Fibroblast of the conjunctiva (primary cell): ENCODE data around the gene KCNK7.

ENCODE experiments used
- DNase-seq: peaks from one replicate; pipeline ENCODE4 v3.0.0-alpha.2; 2010; ENCODE audit warnings: low read depth

The KCNK7 gene

DNA sequence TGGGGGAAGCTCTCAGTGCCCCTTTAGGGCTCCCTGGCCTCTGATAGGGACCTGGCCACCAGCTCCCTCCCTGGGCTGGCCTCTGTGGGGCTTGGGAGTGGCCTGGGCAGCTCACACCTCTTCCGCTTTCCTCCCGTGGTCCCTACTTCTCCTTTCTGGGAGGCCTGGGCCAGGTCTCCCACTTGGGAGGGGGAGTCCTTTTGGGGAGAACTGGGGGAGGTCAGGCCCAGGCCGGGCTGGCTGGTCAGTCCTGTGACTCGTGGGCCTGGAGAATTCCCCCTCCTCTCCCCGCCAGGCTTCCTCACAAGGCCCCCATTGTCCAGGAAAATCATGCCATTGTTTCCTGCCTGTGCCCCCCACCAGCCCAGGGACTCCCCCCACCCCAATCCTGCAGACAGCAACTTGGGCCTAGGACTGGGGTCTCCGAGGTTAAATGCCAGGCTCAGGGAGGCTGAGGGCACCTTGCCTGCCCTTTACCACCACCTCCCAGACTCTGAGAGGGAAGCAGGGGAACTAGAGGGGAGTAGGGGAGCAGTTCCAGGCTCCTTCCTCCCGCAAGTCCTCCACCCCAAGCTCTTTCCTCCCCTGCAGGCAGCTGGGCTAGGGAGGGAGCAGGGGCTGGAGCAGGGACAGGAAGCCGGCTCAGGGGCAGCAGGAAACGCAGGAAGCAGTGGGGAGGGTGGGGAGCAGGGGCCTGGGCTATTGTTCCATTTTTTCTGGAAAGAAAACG is 15.6 kb upstream of the KCNK7 start:
- DNase-seq = no peak

DNA sequence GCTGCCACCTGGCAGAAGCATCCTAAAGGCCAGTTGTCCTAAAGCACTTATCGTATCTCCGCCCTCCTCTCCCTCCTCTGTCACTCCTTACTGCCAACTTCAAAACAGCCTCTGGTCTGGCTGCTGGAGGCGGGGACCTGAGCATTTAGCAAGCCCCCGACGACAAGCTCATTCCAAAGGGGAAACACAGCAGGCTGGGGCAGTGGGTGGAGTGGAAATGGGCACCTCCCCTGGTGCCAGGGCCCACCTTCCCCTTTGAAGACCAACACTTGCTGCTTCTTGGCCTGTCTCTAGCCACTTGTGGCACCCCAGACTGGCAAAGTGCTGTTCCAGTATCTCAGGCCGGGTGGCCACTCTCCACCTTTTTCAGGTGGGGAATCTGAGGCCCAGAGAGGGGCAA is 14.8 kb upstream of the KCNK7 start:
- DNase-seq = no peak

DNA sequence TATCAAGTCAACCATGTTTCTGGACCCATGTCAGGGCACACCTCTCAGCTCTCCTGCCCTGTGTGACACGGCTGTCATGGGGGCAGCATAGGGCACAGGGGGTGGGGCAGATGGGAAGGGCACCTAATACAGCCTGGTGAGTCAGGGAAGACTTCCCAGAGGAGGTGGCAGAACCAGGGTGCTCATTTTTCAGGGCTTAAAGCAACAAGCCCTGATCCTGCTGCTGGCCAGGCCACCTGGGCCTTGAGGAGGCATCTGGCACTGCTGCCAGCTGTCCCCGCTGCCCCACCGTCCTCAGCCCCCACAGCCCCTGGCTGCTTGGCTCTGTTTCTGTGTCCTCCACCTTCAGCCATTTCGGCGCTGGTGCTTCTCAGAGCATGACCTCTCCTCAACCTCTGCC is 14.1 kb upstream of the KCNK7 start:
- no peak for DNase-seq

DNA sequence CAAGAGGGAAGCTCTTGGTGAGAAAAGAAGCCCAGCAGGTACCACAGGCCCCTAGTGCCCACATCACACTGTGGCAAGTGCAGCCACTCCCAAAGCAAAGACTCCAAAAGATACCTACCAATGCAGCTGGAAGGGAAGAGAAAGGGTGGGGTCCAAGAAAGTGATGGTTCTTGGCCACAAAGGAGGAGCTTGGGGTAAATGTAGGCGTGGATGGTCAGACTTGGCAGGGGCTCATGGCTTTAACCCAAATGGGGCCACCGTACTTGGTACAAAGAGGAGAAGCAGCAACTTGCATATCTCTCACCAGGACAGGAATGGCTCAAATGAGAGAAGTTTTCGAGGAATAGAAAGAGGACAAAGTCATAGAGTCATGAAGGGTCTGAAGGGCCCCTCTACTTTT is 13.6 kb upstream of the KCNK7 start:
- peak; percentile 21 for DNase-seq

DNA sequence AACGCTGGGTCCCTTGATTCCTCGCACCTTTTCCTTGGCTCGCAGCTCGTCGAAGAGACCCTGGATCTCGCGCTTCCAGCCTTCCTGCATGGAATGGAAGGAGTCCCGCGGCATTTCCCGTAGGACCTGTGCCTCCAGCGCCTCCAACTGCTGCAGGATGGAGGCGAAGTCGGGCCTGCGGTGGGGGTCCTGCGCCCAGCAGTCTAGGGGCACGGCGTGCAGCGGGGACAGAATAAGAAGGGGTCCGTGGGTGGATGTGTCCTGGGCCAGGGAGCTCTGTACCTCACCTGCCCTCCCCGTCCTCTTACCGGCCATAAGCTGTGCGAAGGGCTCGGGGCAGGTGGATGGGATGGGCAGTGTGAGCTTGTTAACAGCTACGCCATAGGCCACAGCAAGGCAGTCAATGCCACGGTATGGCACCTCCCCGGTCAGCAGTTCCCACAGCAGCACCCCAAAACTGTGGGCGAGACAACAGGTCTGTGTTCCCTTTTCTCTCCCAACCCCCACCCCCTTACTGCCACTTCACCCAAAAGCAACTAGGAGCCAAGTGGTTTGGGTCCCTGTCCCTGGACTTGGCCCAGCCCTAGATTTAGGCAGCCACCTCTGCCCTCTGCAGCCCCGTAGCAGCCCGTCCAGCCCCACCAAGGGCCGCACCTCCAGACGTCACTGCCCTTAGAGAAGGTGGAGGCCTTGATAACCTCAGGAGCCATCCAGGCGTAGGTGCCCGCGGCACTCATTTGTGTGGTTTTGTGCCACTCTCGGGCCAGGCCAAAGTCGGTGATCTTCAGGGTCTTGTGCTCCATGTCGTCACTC is 12.2 kb upstream of the KCNK7 start:
- no peak for DNase-seq

DNA sequence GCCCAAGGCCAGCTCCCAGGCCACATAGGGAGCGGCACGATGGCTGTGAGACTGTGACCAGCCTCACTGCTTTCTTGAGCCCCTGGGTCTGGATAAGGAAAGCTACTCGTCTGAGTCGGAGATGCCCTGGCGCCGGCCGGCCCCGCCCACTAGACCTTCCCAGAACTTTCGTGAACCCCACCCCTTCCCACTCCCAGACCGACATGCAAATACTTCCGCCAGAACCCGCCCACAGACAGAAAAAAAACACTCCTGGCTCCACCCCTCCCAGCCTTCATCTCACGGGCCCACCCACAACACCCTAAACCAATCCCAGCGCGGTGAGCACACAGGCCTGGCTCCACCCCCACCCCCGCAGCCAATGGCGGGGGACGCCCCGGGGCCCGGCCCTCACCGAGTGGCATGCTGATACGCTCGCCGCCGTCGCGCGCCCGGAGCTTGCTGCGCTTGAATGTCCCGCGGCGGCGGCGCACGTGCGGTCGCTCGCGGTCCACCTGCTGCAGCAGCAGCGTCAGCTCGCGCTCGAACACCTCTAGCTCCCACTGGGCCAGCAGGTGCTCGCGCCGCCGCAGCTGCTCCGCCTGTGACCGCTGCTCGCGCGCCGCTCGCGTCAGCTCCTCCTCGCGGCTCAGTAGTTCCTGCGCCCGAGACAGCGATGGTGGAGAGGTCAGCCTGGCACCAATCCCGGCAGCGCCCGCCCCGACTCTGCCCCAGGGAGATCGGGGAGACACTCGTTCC is 11.4 kb upstream of the KCNK7 start:
- DNase-seq = peak; percentile 91

DNA sequence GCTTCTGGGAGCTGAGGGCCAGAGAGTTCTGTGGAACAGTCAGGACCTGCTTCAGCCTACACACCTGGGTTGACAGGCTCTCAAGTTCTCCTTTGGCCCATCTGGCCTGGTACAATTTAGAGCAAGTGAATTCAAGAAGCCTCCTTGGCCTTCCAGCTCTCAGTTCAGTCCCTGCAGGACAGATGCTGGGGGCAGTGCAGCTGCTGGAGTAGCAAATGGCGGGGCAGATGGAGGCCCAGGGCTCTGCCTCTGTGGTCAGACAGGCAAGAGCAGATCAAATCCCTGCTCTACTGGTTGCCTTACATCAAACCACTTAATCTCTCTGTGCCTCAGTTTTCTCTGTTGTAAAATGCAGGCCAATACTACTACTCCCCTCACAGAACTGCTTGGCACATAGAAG is 8.7 kb upstream of the KCNK7 start:
- DNase-seq = no peak

DNA sequence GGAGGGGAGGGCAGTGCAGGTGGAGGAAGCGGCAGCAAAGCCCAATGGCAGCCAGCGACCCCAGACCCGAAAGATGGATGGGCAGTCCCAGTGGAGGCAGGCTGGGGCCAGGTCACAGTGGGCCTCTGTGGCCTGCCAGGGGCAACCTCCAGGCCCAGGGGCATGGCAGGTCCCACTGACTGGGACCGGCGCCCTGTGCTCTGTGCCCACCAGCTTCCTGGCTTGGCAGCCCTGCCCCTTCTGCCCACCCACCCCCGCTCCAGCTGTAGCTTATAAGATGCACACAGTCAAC is 4.3 kb upstream of the KCNK7 start:
- no peak for DNase-seq

DNA sequence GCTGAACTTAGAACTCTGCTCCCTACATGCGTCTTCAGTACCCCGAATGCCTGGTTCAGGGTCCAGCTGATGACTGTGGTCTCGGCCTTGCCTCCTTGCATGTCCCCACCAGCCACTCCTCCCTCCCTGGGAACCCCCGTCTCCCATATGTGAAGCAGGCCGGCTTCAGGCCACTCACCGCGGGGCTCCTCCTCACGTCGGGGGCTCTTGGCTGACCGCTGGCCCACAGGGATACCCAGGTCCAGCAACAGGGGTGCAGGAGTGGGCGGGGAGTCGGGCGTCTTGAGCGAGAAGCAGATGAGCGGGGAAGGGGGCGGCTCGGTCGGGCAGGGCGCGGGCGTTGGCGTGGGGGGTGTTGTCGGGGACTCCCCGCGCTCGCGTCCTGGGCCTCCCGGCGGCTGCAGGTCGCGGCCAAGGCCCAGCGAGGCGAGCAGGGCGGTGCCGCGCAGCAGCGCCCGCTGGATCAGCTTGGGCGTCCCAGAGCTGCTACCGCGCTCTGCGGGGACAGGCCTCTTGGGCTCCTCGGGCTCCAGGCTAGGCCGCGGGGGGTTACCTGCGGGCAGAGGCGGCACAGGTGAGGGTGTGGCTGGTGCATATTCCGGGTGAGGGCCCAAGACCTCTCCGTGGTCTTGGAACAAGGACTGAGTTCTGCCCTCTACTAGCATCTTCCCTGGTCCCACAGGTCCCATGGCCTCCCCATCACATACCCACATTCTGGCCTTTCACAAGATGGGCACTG is 3.8 kb upstream of the KCNK7 start:
- DNase-seq = no peak

DNA sequence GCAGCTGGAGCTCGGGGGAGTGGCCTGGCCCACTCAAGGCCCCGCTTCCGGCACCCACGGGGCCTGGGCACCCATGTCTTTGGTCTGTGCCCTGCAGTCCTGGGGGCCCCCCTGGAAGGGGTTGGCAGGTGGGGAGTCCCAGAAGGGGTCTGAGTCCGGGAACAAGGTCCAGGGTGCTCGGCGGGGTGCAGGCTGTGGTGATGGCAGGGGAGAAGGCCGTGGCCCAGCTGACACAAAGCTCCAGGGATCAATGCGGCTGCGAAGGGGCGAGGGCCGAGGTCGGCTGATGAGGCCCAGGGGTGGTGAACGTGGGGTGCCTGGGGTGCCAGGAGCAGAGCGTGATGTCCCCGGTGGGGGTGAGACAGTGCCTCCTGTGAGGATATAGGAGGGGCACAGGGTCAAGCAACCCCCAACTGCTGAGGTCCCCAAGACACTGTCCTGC is 2.7 kb upstream of the KCNK7 start:
- DNase-seq = no peak

DNA sequence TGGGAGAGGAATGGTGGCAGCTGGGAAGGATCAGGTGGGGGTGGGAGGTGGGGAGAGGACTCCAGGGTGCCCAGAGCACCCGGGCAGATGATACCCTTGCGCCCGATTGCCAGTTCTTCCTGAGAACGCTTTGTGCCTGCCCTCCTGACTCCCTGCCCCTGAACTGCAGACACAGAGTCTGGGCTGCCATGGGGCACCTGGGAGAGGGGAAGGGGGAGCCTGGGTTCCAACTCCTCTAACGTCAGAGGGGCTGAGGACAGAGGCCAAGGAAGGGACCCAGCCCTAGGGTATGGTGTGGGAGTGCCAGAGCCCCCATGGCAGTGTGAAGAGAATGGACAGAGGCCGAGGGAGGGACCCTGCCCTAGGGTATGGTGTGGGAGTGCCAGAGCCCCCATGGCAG is 920 bp upstream of the KCNK7 start:
- DNase-seq = no peak

DNA sequence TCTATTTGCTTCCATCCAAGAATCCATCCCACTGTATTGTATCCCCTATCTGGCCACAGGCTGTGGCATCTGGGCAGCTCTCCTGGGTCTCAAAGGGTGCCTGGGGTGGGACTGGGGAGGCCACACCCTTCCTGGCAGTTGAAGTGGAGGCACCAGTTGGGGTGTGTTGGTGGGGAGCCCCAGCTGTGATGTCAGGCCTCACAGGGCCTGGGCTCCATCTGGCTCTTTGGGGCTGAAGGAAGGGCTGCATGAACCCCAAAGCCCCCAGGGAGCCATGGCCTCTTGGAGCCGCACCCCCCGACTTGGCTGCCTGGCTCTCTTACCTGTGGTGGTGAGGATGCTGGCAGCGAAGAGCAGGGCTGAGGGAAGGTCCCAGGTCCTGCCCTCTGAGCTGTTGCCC is 469 bp downstream of the KCNK7 start:
- no peak for DNase-seq

DNA sequence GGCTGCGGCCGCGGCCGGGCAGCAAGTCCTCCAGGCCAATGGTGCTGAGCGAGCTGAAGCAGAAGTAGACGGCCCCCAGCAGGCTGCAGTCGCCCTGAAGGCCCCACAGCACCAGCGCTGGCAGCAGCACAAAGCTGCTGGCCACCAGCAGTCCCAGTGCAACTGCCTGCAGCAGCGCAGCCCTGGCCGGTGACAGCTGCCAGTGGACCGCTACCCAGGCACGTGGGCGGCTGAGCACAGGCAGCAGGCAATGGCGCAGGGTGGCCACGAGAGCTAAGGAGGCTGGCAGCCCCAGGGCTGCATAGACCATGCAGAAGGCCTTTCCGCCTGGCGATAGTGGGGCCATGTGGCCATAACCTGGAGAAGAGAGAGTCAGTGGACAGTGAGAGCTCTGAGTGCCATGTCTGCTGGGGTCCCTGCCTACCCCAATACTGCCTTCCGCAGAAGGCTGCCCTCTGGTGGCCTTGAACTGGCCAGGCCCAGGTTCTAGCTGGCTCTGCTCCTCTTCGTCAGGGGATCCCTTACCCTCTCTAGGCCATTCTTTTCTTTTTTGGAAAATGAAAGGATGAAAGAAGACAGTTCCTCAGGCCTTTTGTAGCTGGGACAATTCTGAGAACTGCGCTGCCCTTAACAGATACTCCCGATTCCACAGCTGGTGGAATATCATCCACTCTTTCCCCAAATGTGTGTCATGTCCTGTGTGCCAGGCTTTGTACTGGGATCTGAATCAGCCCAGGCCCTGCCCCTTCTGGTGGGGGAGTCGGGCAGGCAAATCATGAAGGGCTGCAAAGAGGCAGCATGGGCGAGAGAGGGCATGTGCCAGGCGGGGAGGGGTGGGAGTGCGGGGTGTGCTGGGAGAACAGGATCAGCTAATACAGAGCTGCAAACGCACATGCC is 1.8 kb downstream of the KCNK7 start:
- no peak for DNase-seq

DNA sequence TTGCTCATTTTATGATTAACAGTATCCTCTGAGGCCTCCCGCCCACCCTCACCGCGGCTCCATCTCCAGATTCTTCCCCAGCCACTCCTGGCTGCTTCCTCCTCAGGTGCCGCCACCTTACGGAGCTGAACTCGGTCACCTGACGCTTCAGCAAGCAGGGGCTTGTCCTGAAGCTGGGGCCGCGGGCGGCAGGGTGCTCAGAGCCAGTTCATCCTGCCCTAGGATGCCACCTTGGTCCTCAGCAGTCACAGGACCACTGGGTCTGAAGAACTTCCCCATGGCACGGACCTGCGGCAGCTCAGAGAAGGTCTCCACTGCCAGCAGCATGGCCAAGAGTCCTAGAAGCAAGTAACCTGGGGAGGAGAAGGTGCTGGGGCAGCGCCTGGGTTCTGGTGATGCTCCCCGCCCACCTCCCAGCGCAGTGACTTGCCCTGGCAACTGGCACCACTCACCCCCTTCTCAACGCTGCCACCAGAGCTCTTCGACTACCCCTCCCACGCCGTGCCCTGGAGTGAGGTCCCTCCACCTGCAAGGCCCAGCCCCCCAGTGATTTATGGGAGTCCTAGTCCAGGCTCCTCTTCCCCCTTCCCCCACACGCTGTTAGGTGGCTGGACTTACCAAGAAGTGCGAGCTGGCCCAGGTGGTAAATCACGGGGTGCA is 2.6 kb downstream of the KCNK7 start:
- DNase-seq = no peak

DNA sequence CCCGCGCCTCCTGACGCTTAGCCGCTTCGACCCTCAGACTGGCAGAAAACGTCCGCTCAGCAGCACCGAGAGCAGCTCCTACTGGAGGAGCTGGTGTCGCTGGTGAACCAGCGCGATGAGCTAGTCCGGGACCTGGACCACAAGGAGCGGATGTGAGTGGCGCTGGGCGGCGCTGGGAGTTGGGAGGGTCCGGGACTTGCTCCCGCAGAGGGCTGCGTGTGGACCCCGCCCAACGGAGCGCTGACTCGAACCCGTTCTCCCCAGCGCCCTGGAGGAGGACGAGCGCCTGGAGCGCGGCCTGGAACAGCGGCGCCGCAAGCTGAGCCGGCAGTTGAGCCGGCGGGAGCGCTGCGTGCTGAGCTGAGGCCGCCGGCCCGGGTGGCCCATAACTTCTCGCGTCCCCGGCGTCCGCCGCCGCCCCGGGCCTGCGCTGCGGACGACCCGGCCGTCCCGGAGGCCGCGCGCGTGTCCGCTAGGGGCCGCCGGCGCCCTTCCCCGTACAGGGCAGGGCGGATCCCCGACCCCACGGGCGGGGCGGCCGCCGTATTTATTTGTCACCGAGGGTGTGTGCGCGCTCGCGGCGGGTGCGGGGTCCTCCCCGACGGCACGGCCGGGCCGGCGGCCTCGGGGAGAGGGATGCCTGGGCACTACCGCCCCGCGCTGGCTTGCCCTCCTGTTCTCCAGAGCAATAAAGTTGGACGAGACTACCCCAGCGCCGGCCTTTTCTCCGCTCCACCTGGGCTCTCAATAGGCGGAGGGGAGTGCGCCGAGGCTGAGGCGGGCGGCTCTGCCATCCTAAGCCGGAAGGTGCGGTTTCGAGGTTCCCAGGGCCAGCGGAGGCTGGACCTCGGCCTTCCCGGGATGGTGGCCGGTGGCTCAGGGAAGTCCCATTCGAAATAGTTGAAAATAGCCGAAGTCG is 3.4 kb downstream of the KCNK7 start:
- no peak for DNase-seq

DNA sequence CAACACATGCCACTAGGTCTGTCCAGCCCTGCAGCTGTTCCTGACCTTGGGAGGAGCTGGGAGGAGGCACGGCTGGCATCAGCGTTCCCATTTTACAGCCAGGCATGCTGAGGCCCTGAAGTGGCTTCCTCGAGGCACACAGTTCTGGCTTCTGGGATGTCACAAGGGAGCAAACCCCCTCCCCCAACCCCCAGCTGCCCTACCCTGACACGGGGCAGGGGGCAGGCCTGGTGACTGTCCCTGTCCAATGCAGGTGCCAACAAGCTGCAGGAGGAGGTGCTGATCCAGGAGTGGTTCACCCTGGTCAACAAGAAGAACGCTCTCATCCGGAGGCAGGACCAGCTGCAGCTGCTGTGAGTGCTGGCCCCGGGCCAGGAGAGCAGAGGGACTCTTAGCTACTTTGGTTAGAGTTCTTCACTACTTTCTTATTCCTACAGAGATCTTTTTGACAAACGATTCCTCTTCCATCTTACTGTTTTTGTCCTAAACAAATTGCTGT is 5.3 kb downstream of the KCNK7 start:
- no peak for DNase-seq

DNA sequence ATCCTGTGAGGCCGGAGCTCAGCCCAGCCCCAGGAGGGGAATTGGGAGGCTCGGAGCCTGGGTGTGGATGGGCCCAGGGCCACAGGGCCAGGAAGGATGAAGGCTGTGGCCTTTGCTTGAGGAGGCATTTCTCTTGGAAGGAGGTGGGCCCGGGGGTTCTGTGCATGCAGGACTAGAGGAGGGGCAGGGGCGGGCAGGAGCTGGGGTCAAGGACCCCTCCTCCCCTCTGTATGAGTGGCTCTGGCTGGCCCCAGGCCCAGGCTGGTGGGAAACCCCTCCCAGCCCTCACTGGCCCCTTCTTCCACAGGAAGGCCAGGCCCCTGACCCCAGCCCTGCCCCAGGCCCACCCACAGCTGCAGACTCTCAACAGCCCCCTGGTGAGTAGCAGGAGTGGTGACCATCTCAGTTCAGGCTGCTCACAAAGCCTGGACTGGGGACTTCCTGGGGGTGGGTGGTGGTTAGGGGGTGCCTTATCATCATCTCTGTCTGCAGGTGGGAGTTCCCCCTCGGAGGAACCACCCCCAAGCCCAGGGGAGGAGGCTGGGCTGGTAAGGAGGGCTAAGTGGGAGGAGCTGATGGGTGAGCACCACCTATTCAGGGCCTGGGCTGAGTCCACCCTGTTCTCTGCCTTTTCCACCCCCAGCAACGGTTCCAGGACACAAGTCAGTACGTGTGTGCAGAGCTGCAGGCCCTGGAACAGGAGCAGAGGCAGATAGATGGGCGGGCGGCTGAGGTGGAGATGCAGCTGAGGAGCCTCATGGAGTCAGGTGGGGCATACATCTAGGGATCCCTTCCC is 6.0 kb downstream of the KCNK7 start:
- DNase-seq = no peak

DNA sequence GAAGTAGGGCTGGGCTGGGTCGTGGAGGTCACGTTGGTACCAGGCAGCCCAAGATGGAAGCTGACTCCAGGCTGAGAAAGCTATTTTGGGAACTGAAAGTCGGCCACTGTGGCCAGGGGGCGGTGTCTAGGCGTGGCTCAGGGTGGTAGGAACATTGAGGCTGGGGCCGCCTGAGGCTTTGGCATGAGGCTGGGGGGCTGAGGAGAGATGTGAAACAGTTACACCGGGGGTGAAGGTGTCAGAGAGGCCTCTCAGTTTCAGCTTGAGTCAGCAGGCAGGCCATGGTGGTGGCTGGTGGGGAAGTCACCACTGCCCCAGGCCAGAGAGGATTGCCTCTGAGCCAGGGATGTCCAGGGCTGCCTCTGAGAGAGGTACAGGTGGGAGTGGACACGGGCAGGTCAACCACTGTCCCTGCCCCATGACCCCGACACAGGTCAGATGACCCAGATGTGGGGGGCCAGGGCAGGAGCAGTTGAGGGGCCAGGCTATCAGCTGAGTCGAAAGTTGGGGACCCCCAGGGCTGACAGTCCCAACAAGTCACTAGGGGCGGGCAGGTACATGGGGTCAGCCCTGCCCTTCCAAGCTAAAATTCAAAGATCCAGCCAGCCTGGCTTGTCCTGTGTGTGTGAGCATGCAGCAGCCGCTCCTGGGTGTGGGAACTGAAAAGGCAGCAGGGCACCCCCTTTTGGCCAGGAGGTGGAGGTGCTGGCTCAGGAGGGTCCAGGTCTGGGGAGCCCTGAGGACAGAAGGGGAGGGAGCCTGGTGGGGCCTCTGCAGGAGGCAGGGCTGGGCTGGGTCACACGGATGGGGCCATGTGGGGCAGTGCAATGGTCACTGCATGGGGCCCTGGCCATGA is 7.2 kb downstream of the KCNK7 start:
- DNase-seq = no peak
